HEK293 (cell line): ENCODE results near the gene PI16.

Source experiments
- CTCF ChIA-PET: fragments of 350-600 bp; formaldehyde crosslinking; extraction: SDS; loops from one replicate; lab custom pipeline; 2021; ENCODE audit warnings: antibody characterized with exemption; lab: Yijun Ruan, JAX
- POLR2A ChIA-PET: fragments of 300-600 bp; formaldehyde crosslinking; extraction: SDS; loops from one replicate; lab custom pipeline; 2020; ENCODE audit warnings: antibody characterized with exemption, inconsistent platforms; lab: Yijun Ruan, JAX
- H3K27ac ChIP-seq: fragments of 200-500 bp; sonication (Bioruptor generic); 2 replicates; pipeline ENCODE4 v1.5.1; 2014; ENCODE audit warnings: low read depth, low read length, control low read depth, inconsistent platforms; ENCODE audit errors: extremely low read depth
- H3K36me3 ChIP-seq, 2 experiments: fragments of 200-500 bp in 1 of 2; sonication (Bioruptor generic) in 1 of 2; 1 replicate in 1 of 2; 2 replicates in 1 of 2; pipeline ENCODE4 v1.5.1; 2014 to 2017; ENCODE audit warnings: inconsistent platforms in 2 of 2, low read length in 2 of 2; ENCODE audit not compliant: control insufficient read depth in 2 of 2, insufficient read depth in 1 of 2
- H3K4me1 ChIP-seq: fragments of 200-500 bp; sonication (Bioruptor generic); 2 replicates; pipeline ENCODE4 v1.5.1; 2014; ENCODE audit warnings: mild to moderate bottlenecking, low read length, inconsistent platforms; ENCODE audit not compliant: control insufficient read depth, insufficient read depth
- H3K4me3 ChIP-seq: 2 replicates; pipeline ENCODE4 v1.5.1; 2011; ENCODE audit warnings: low read depth, mild to moderate bottlenecking, control low read depth, low read length, moderate library complexity
- H3K9me3 ChIP-seq: fragments of 200-500 bp; sonication (Bioruptor generic); 2 replicates; pipeline ENCODE4 v1.5.1; 2014; ENCODE audit warnings: low read depth, low read length, inconsistent platforms; ENCODE audit not compliant: control insufficient read depth, insufficient read depth
- MEIS1 ChIP-seq: sonication (generic); formaldehyde crosslinking; IDR thresholded peaks from 2 replicates; pipeline ENCODE4 v1.8.1; 2022; ENCODE audit warnings: missing genetic modification reagents, mild to moderate bottlenecking, borderline replicate concordance
- MZF1 ChIP-seq: fragments of 450-650 bp; formaldehyde crosslinking; IDR thresholded peaks from 2 replicates; pipeline ENCODE4 v1.5.1; 2017; ENCODE audit warnings: missing biosample characterization, missing genetic modification characterization, borderline replicate concordance
- OSR2 ChIP-seq: fragments of 450-650 bp; formaldehyde crosslinking; IDR thresholded peaks from 2 replicates; pipeline ENCODE4 v1.5.1; 2016; ENCODE audit warnings: missing biosample characterization, missing genetic modification characterization
- REST ChIP-seq: fragments of 450-650 bp; formaldehyde crosslinking; IDR thresholded peaks from 2 replicates; pipeline ENCODE4 v1.5.1; 2016; ENCODE audit warnings: missing biosample characterization, missing genetic modification characterization
- SCRT2 ChIP-seq: fragments of 450-650 bp; formaldehyde crosslinking; IDR thresholded peaks from 2 replicates; pipeline ENCODE4 v1.5.1; 2016; ENCODE audit warnings: missing biosample characterization, missing genetic modification characterization
- SP2 ChIP-seq: fragments of 450-650 bp; formaldehyde crosslinking; IDR thresholded peaks from 2 replicates; pipeline ENCODE4 v1.5.1; 2016; ENCODE audit warnings: missing biosample characterization, missing genetic modification characterization
- SP3 ChIP-seq: fragments of 450-650 bp; formaldehyde crosslinking; IDR thresholded peaks from 2 replicates; pipeline ENCODE4 v1.5.1; 2016; ENCODE audit warnings: missing biosample characterization, missing genetic modification characterization
- ZBTB26 ChIP-seq: fragments of 450-650 bp; formaldehyde crosslinking; optimal IDR thresholded peaks from 2 replicates; pipeline ENCODE3; 2016; ENCODE audit warnings: missing biosample characterization, mild to moderate bottlenecking, missing genetic modification characterization
- ZNF140 ChIP-seq: fragments of 450-650 bp; formaldehyde crosslinking; IDR thresholded peaks from 2 replicates; pipeline ENCODE4 v1.5.1; 2016; ENCODE audit warnings: missing biosample characterization, missing genetic modification characterization
- ZNF211 ChIP-seq: fragments of 450-650 bp; formaldehyde crosslinking; IDR thresholded peaks from 2 replicates; pipeline ENCODE4 v1.5.1; 2016; ENCODE audit warnings: low read depth, missing biosample characterization, missing genetic modification characterization
- ZNF280C ChIP-seq: fragments of 450-650 bp; formaldehyde crosslinking; IDR thresholded peaks from 2 replicates; pipeline ENCODE4 v1.5.1; 2016; ENCODE audit warnings: missing biosample characterization, missing genetic modification characterization
- ZNF488 ChIP-seq: fragments of 450-650 bp; formaldehyde crosslinking; IDR thresholded peaks from 2 replicates; pipeline ENCODE4 v1.5.1; 2016; ENCODE audit warnings: missing biosample characterization, missing genetic modification characterization
- ZNF513 ChIP-seq: fragments of 450-650 bp; IDR thresholded peaks from 2 replicates; pipeline ENCODE4 v1.5.1; 2018; ENCODE audit warnings: missing biosample characterization, missing genetic modification characterization
- ZNF521 ChIP-seq: fragments of 450-650 bp; formaldehyde crosslinking; IDR thresholded peaks from 2 replicates; pipeline ENCODE4 v1.5.1; 2017; ENCODE audit warnings: missing biosample characterization, mild to moderate bottlenecking, missing genetic modification characterization
- ZNF629 ChIP-seq: fragments of 450-650 bp; formaldehyde crosslinking; IDR thresholded peaks from 2 replicates; pipeline ENCODE4 v1.5.1; 2017; ENCODE audit warnings: missing biosample characterization, missing genetic modification characterization
- ZNF645 ChIP-seq: fragments of 450-650 bp; formaldehyde crosslinking; IDR thresholded peaks from 2 replicates; pipeline ENCODE4; 2016; ENCODE audit warnings: missing biosample characterization, missing genetic modification characterization
- ZNF660 ChIP-seq: fragments of 450-650 bp; IDR thresholded peaks from 2 replicates; pipeline ENCODE4 v1.5.1; 2018; ENCODE audit warnings: missing biosample characterization, mild to moderate bottlenecking, missing genetic modification characterization
- ZNF792 ChIP-seq: fragments of 450-650 bp; formaldehyde crosslinking; IDR thresholded peaks from 2 replicates; pipeline ENCODE4 v1.5.1; 2016; ENCODE audit warnings: missing biosample characterization, missing genetic modification characterization
- ZSCAN4 ChIP-seq: fragments of 450-650 bp; formaldehyde crosslinking; IDR thresholded peaks from 2 replicates; pipeline ENCODE4 v1.5.1; 2017; ENCODE audit warnings: missing biosample characterization, missing genetic modification characterization
- ZXDB ChIP-seq: fragments of 450-650 bp; formaldehyde crosslinking; IDR thresholded peaks from 2 replicates; pipeline ENCODE4 v1.5.1; 2016; ENCODE audit warnings: missing biosample characterization, missing genetic modification characterization

The PI16 gene

GRCh38 chr6:36930483-36930882 lies 24.1 kb upstream of the PI16 start:
- ChIA-PET POLR2A (no interaction called here), CTCF (no interaction called here)
- no peak for TF ChIP-seq SP2 (tag by site-specific recombination)
- TF ChIP-seq SCRT2 (tag by site-specific recombination), result no peak
- no peak for TF ChIP-seq ZNF660 (tag by site-specific recombination)
- no peak for TF ChIP-seq ZSCAN4 (tag by site-specific recombination)
- TF ChIP-seq MZF1, result no peak
- no peak for TF ChIP-seq SP3
- TF ChIP-seq ZNF645 (tag by site-specific recombination), result no peak
- TF ChIP-seq MEIS1, result no peak
- TF ChIP-seq ZNF513 (tag by site-specific recombination), result no peak
- Histone ChIP-seq H3K4me1 (peaks cover 4% of the 10 kb centered on the region; the same call in 1 of the 2 replicates), H3K36me3 (peaks cover 0 to 2% of the 10 kb centered on the region in 2 experiments; a peak in 1 of 3 replicates), H3K4me3 (no peak overlapping the region), H3K27ac (no peak overlapping the region), H3K9me3 (no peaks in the 10 kb centered on the region)

- no peaks in the 10 kb centered on the region for H3K36me3 ChIP-seq
- POLR2A ChIA-PET, result interaction anchor here (0.6 kb wide), 1 partner anchor 72 kb away, joined by 3 read pairs; no protein-coding TSS in a partner anchor
- CTCF ChIA-PET, result interaction anchor here (0.6 to 2.2 kb wide), 3 partner anchors 80 to 281 kb away, joined by 3 to 8 read pairs (median 3); no protein-coding TSS in a partner anchor
- no peaks in the 10 kb centered on the region for H3K9me3 ChIP-seq
- no peak overlapping the region for H3K4me3 ChIP-seq
- peaks cover 4% of the 10 kb centered on the region; the same call in 1 of the 2 replicates for H3K4me1 ChIP-seq
- H3K27ac ChIP-seq, result no peak overlapping the region
- TF ChIP-seq ZNF792 (tag by site-specific recombination) (no peak), ZNF280C (no peak), ZNF488 (tag by site-specific recombination) (no peak), ZNF140 (tag by site-specific recombination) (no peak), ZNF211 (tag by site-specific recombination) (no peak), ZBTB26 (tag by site-specific recombination) (no peak), ZNF521 (tag by site-specific recombination) (no peak), OSR2 (tag by site-specific recombination) (no peak), ZNF629 (tag by site-specific recombination) (no peak), ZXDB (tag by site-specific recombination) (no peak), REST (no peak)
Measured at GRCh38 chr6:36933102-36933501, 21.4 kb upstream of the PI16 start.
